ENCODE measurements around the gene VAMP1.

Gene VAMP1

GRCh38 chr12:6432991-6433390, 37.5 kb downstream of the VAMP1 start:
- TF ChIP-seq POLR2AphosphoS5 (IDR thresholded peaks at IDR 0.05; ENCODE audit: low read depth, low read length), result no peak
- TF ChIP-seq FOXP2 (optimal IDR thresholded peaks at IDR 0.05; ENCODE audit: borderline replicate concordance, extremely low read depth, extremely low read length, insufficient read depth), result no peak
- no peak for TF ChIP-seq REST (IDR thresholded peaks at IDR 0.05; ENCODE audit: insufficient read depth in 1 of 2, low read depth in 2 of 2, low read length in 2 of 2)
- no peak for TF ChIP-seq SIN3A (IDR thresholded peaks at IDR 0.05; ENCODE audit: borderline replicate concordance, insufficient read depth, low read length)
- TF ChIP-seq TAF1 (IDR thresholded peaks at IDR 0.05; ENCODE audit: borderline replicate concordance, insufficient read depth, low read length), result no peak

GRCh38 chr12:6430124-6430989, 40.1 kb downstream of the VAMP1 start:
- TF ChIP-seq POLR2AphosphoS5 (IDR thresholded peaks at IDR 0.05; ENCODE audit: low read depth, low read length) (no peak), FOXP2 (optimal IDR thresholded peaks at IDR 0.05; ENCODE audit: borderline replicate concordance, extremely low read depth, extremely low read length, insufficient read depth) (no peak), SIN3A (IDR thresholded peaks at IDR 0.05; ENCODE audit: borderline replicate concordance, insufficient read depth, low read length) (no peak), TAF1 (IDR thresholded peaks at IDR 0.05; ENCODE audit: borderline replicate concordance, insufficient read depth, low read length) (no peak), REST (IDR thresholded peaks at IDR 0.05; ENCODE audit: insufficient read depth in 1 of 2, low read depth in 2 of 2, low read length in 2 of 2) (no peak)

GRCh38 chr12:6428326-6428725, 42.2 kb downstream of the VAMP1 start:
- TF ChIP-seq TAF1 (IDR thresholded peaks at IDR 0.05; ENCODE audit: borderline replicate concordance, insufficient read depth, low read length) (no peak), REST (IDR thresholded peaks at IDR 0.05; ENCODE audit: insufficient read depth in 1 of 2, low read depth in 2 of 2, low read length in 2 of 2) (no peak), FOXP2 (optimal IDR thresholded peaks at IDR 0.05; ENCODE audit: borderline replicate concordance, extremely low read depth, extremely low read length, insufficient read depth) (no peak), POLR2AphosphoS5 (IDR thresholded peaks at IDR 0.05; ENCODE audit: low read depth, low read length) (no peak), SIN3A (IDR thresholded peaks at IDR 0.05; ENCODE audit: borderline replicate concordance, insufficient read depth, low read length) (no peak)

- no peak for TF ChIP-seq SIN3A (IDR thresholded peaks at IDR 0.05; ENCODE audit: borderline replicate concordance, insufficient read depth, low read length)
- no peak for TF ChIP-seq TAF1 (IDR thresholded peaks at IDR 0.05; ENCODE audit: borderline replicate concordance, insufficient read depth, low read length)
- no peak for TF ChIP-seq POLR2AphosphoS5 (IDR thresholded peaks at IDR 0.05; ENCODE audit: low read depth, low read length)
- no peak for TF ChIP-seq REST (IDR thresholded peaks at IDR 0.05; ENCODE audit: insufficient read depth in 1 of 2, low read depth in 2 of 2, low read length in 2 of 2)
- TF ChIP-seq FOXP2 (optimal IDR thresholded peaks at IDR 0.05; ENCODE audit: borderline replicate concordance, extremely low read depth, extremely low read length, insufficient read depth), result no peak
Observed at GRCh38 chr12:6426882-6427671, 43.4 kb downstream of the VAMP1 start.
